Dedifferentiated amniotic fluid mesenchymal stem cell (primary cell): ENCODE results near the gene FIG4.
"Not testable (repeated sequence)": the region's sequence is repeated elsewhere in the genome, so short reads cannot be mapped to it uniquely, and the experiment has no call there.

Source experiments
- DNase-seq: peaks from one replicate; pipeline ENCODE4 v3.0.0-alpha.2; 2016; ENCODE audit errors: extremely low spot score

Gene FIG4

GRCh38 chr6:109759098-109759955, 68.2 kb downstream of the FIG4 start:
- DNase-seq, result no peak

- no peak for DNase-seq
Measured at GRCh38 chr6:109760208-109760607, 69.1 kb downstream of the FIG4 start.

- no peak for DNase-seq
Measured at GRCh38 chr6:109762166-109762565, 71.1 kb downstream of the FIG4 start.

GRCh38 chr6:109762769-109763441, 71.8 kb downstream of the FIG4 start:
- DNase-seq, result no peak

- no peak for DNase-seq
Measured at GRCh38 chr6:109766167-109766566, 75.1 kb downstream of the FIG4 start.

- DNase-seq, result no peak
Measured at GRCh38 chr6:109767961-109768360, 76.9 kb downstream of the FIG4 start.

GRCh38 chr6:109768485-109768884, 77.4 kb downstream of the FIG4 start:
- no peak for DNase-seq

- DNase-seq, result no peak
Measured at GRCh38 chr6:109769213-109769612, 78.1 kb downstream of the FIG4 start.

- DNase-seq, result no peak
Measured at GRCh38 chr6:109770047-109770446, 79.0 kb downstream of the FIG4 start.

- no peak for DNase-seq
Measured at GRCh38 chr6:109770779-109771178, 79.7 kb downstream of the FIG4 start.

GRCh38 chr6:109771939-109772755, 81.1 kb downstream of the FIG4 start:
- DNase-seq, result not testable (repeated sequence)

GRCh38 chr6:109772883-109773431, 81.9 kb downstream of the FIG4 start:
- DNase-seq, result no peak

GRCh38 chr6:109781001-109781400, 89.9 kb downstream of the FIG4 start:
- DNase-seq, result no peak

GRCh38 chr6:109782491-109782999, 91.4 kb downstream of the FIG4 start:
- no peak for DNase-seq

- no peak for DNase-seq
Measured at GRCh38 chr6:109783250-109783986, 92.3 kb downstream of the FIG4 start.

GRCh38 chr6:109787312-109787711, 96.2 kb downstream of the FIG4 start:
- no peak for DNase-seq

GRCh38 chr6:109788687-109789086, 97.6 kb downstream of the FIG4 start:
- no peak for DNase-seq

- DNase-seq, result peak; percentile 60
Measured at GRCh38 chr6:109790131-109790530, 99.0 kb downstream of the FIG4 start.

GRCh38 chr6:109791301-109791700, 100.2 kb downstream of the FIG4 start:
- DNase-seq, result no peak

GRCh38 chr6:109793021-109793420, 101.9 kb downstream of the FIG4 start:
- DNase-seq, result no peak

- DNase-seq, result peak; percentile 96
Measured at GRCh38 chr6:109793792-109794191, 102.7 kb downstream of the FIG4 start.
